Caco-2 (cell line): ENCODE data around the gene PRR15L. TPM values are rescaled to one million over a fixed set of nuclear protein-coding genes. Genes with fewer than 3 reads are reported as not detected.

ENCODE experiments used
- BruUV-seq: library from RNA; stranded (reverse); fragments of 400-500 nt; replicated peaks from 2 replicates; lab custom pipeline; 2021; lab: Mats Ljungman, UMichigan
- CTCF ChIA-PET: fragments of 300-600 bp; sonication (Branson Sonifier 250); formaldehyde crosslinking; loops from one replicate; lab custom pipeline; 2022; ENCODE audit warnings: antibody characterized with exemption; lab: Charles Lee
- POLR2A ChIA-PET: fragments of 300-600 bp; sonication (Branson Sonifier 250); formaldehyde crosslinking; loops from one replicate; lab custom pipeline; 2022; ENCODE audit warnings: antibody characterized with exemption; lab: Charles Lee
- DNase-seq, 2 experiments: peaks; one replicate each; pipeline versions ENCODE4 v3.0.0 to v3.0.0-alpha.2; 2020 to 2022
- H3K27me3 ChIP-seq: replicated peaks from 2 replicates; pipeline ENCODE4 v1.6.0; 2011; ENCODE audit warnings: low read length; ENCODE audit not compliant: control insufficient read depth, insufficient read depth
- H3K36me3 ChIP-seq: 2 replicates; pipeline ENCODE4 v1.5.1; 2011; ENCODE audit warnings: low read length; ENCODE audit not compliant: control insufficient read depth, insufficient read depth
- H3K4me1 ChIP-seq: fragments of 250-450 bp; sonication (Bioruptor Pico); 2 replicates; pipeline ENCODE4 v1.5.1; 2020; ENCODE audit warnings: mild to moderate bottlenecking
- H3K4me3 ChIP-seq: 2 replicates; pipeline ENCODE4 v1.5.1; 2011; ENCODE audit warnings: low read depth, mild to moderate bottlenecking, control low read depth, low read length
- H3K9me3 ChIP-seq: fragments of 250-450 bp; sonication (Bioruptor Pico); 2 replicates; pipeline ENCODE4 v1.5.1; 2020; ENCODE audit warnings: mild to moderate bottlenecking, moderate library complexity
- H3K27ac Mint-ChIP-seq: one replicate; pipeline ENCODE4 v1.8.0; 2022; ENCODE audit warnings: mixed read lengths; ENCODE audit not compliant: unreplicated experiment
- H3K27me3 Mint-ChIP-seq: one replicate; pipeline ENCODE4 v1.8.0; 2022; ENCODE audit warnings: mixed read lengths; ENCODE audit not compliant: insufficient read depth, unreplicated experiment
- H3K36me3 Mint-ChIP-seq: one replicate; pipeline ENCODE4 v1.8.0; 2022; ENCODE audit warnings: mild to moderate bottlenecking, mixed read lengths; ENCODE audit not compliant: insufficient read depth, unreplicated experiment
- H3K4me1 Mint-ChIP-seq: one replicate; pipeline ENCODE4 v1.8.0; 2022; ENCODE audit warnings: low read depth, mixed read lengths; ENCODE audit not compliant: unreplicated experiment
- H3K4me3 Mint-ChIP-seq: one replicate; pipeline ENCODE4 v1.8.0; 2022; ENCODE audit warnings: mild to moderate bottlenecking, moderate library complexity, mixed read lengths; ENCODE audit not compliant: unreplicated experiment
- H3K9me3 Mint-ChIP-seq: one replicate; pipeline ENCODE4 v1.8.0; 2022; ENCODE audit warnings: mixed read lengths; ENCODE audit not compliant: unreplicated experiment
- intact Hi-C: fragments of 100-400 bp; cut with micrococcal nuclease; formaldehyde crosslinking; loops from one replicate; pipeline ENCODE4 v1.10.0; 2022; ENCODE audit not compliant: unreplicated experiment
- total RNA-seq: library from RNA; stranded (reverse); gene quantifications from 2 replicates; pipeline ENCODE4 v1.2.3, GENCODE V29; 2022
- TF ChIP-seq, protein P1 (sequence below), 2 experiments: fragments of 200-600 bp in 1 of 2; IDR thresholded peaks; 1 replicate in 1 of 2; 2 replicates in 1 of 2; pipeline versions ENCODE4 v1.5.1 to v1.8.0; 2011 to 2022; ENCODE audit warnings: antibody characterized with exemption in 1 of 2, control low read depth in 1 of 2, inconsistent platforms in 1 of 2, low read depth in 1 of 2, low read length in 1 of 2, mild to moderate bottlenecking in 1 of 2, moderate library complexity in 1 of 2; ENCODE audit not compliant: insufficient read depth in 1 of 2, severe bottlenecking in 1 of 2, unreplicated experiment in 1 of 2

Gene PRR15L
- total RNA-seq, 1 experiment from 2014 or later = 24.3 TPM

DNA sequence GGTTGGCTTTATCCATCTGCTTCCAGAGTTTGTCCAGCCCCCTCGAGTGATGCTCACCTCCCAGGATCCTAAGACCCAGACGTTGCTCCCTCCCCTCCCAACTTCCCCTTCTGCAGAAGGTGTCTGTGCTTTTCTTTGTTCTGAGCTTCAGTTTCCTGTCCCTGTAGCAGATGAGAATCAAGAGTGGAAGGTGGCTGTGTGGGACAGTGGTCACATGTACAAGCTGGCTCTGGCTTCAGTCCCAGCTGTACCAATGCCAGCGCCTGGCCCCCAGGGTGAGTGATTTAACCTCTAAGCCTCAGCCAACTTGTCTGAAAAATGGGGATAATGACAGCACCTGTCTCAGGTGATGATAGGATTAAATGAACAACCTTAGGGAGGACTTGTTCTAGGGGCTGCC lies 7.7 kb downstream of the PRR15L start:
- Mint-ChIP-seq H3K27ac (peak overlapping the region; percentile 58), H3K4me1 (peaks cover 28% of the 10 kb centered on the region), H3K27me3 (no peaks in the 10 kb centered on the region), H3K4me3 (no peak overlapping the region), H3K36me3 (peaks cover 76% of the 10 kb centered on the region), H3K9me3 (no peaks in the 10 kb centered on the region)
- ChIA-PET CTCF (interaction anchor here (0.6 to 6.3 kb wide), 17 partner anchors 8 to 164 kb away, joined by 3 to 172 read pairs (median 8); partner anchors contain the start of genes CDK5RAP3, NFE2L1, PNPO and PRR15L), POLR2A (interaction anchor here (0.6 to 6.0 kb wide), 8 partner anchors 9 to 156 kb away, joined by 3 to 62 read pairs (median 4); partner anchors contain the start of genes CDK5RAP3, LRRC46, MRPL10 and PNPO)
- Histone ChIP-seq H3K4me1 (peaks cover 14% of the 10 kb centered on the region), H3K36me3 (peaks cover 28% of the 10 kb centered on the region), H3K27me3 (no peaks in the 10 kb centered on the region), H3K9me3 (no peaks in the 10 kb centered on the region), H3K4me3 (no peak overlapping the region)
- no TSS peak for BruUV-seq
- TF ChIP-seq, protein P1, sequence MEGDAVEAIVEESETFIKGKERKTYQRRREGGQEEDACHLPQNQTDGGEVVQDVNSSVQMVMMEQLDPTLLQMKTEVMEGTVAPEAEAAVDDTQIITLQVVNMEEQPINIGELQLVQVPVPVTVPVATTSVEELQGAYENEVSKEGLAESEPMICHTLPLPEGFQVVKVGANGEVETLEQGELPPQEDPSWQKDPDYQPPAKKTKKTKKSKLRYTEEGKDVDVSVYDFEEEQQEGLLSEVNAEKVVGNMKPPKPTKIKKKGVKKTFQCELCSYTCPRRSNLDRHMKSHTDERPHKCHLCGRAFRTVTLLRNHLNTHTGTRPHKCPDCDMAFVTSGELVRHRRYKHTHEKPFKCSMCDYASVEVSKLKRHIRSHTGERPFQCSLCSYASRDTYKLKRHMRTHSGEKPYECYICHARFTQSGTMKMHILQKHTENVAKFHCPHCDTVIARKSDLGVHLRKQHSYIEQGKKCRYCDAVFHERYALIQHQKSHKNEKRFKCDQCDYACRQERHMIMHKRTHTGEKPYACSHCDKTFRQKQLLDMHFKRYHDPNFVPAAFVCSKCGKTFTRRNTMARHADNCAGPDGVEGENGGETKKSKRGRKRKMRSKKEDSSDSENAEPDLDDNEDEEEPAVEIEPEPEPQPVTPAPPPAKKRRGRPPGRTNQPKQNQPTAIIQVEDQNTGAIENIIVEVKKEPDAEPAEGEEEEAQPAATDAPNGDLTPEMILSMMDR (IDR thresholded peaks at IDR 0.05; ENCODE audit: insufficient read depth in 1 of 2, low read depth in 1 of 2, low read length in 1 of 2, severe bottlenecking in 1 of 2, unreplicated experiment in 1 of 2) = no peak
- intact Hi-C loops = loop anchor here (1.0 to 5.0 kb wide), 6 partner anchors 7 to 68 kb away; partner anchors contain the start of genes PNPO and PRR15L
- no peak for DNase-seq

DNA sequence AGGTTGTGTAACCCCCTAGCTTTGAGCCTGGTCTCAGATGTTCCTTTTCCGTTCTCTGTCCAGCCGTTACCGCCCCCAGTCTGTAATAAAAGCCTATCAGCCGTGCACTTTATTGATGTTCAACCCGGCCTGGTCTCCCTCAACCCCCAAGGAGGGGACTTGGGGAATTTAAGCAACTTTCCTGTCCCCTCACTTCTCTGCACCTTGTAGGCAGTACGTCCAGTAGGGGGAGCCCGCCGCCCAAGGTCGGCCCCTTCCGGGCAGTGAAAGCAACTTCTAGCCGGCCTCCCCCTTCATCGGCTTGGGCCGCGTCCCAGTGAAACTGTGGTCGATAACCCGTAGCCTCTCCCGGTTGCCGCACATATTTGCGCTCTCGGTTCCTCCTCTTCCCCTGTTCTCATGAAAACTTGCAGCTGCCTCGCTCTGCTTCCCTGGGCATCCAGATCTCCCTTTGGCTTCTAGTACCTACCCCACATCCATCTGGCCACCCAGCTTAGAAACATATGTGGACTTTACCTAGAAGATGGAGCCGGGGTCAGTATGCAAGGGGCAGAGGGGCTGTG lies 8.4 kb downstream of the PRR15L start:
- no peaks in the 10 kb centered on the region for H3K9me3 Mint-ChIP-seq
- no peaks in the 10 kb centered on the region for H3K9me3 ChIP-seq
- peak overlapping the region; percentile 1; the same call in 1 of the 2 replicates for H3K4me3 ChIP-seq
- BruUV-seq = no TSS peak
- peaks cover 78% of the 10 kb centered on the region for H3K36me3 Mint-ChIP-seq
- peak overlapping the region; percentile 55 for H3K4me3 Mint-ChIP-seq
- POLR2A ChIA-PET = interaction anchor here (0.6 to 6.0 kb wide), 6 partner anchors 8 to 156 kb away, joined by 3 to 62 read pairs (median 6); partner anchors contain the start of genes CDK5RAP3, PNPO and PRR15L
- H3K4me1 Mint-ChIP-seq = peaks cover 28% of the 10 kb centered on the region
- intact Hi-C loops = loop anchor here (1.0 to 5.0 kb wide), 6 partner anchors 8 to 69 kb away; partner anchors contain the start of genes PNPO and PRR15L
- TF ChIP-seq, protein P1 (IDR thresholded peaks at IDR 0.05; ENCODE audit: insufficient read depth in 1 of 2, low read depth in 1 of 2, low read length in 1 of 2, severe bottlenecking in 1 of 2, unreplicated experiment in 1 of 2) = peak; percentile 100
- H3K27me3 Mint-ChIP-seq = no peaks in the 10 kb centered on the region
- CTCF ChIA-PET = interaction anchor here (0.6 to 6.3 kb wide), 20 partner anchors 8 to 211 kb away, joined by 3 to 172 read pairs (median 7); partner anchors contain the start of genes CDK5RAP3, NFE2L1, PNPO and PRR15L
- H3K27me3 ChIP-seq = no peaks in the 10 kb centered on the region
- peak; percentile 96 to 99 for DNase-seq
- H3K4me1 ChIP-seq = peaks cover 14% of the 10 kb centered on the region
- H3K36me3 ChIP-seq = peaks cover 28% of the 10 kb centered on the region
- H3K27ac Mint-ChIP-seq = peak overlapping the region; percentile 58

DNA sequence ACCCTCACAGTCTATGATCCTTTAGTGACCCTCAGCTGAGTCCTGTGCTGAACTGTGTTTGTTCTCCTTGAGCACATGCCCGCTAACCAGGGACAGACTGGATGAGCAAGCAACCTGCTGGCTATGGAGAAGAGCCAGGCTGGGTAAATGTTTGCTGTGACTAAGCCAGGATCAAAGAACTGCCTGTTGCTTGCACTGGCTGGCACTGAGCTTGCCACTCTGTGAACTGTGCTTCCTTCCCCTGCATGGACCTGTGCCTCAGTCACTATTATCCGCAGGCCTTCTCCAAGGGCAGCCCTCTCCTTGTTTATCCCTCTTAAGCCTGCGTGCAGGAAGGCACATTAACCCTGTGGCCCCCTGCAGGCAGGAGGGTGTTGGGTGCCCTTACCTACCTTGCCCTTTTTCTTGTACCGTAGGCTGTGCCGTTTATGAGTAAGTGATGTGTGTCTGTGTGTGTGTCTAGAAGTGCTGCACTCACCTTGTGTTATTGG lies 8.9 kb downstream of the PRR15L start:
- BruUV-seq = no TSS peak
- H3K4me3 ChIP-seq = no peak overlapping the region
- no peaks in the 10 kb centered on the region for H3K27me3 Mint-ChIP-seq

More for the DNA sequence above, 8.9 kb downstream of the PRR15L start:
- H3K9me3 Mint-ChIP-seq = no peaks in the 10 kb centered on the region
- Histone ChIP-seq H3K4me1 (peaks cover 14% of the 10 kb centered on the region), H3K9me3 (no peaks in the 10 kb centered on the region), H3K36me3 (peaks cover 28% of the 10 kb centered on the region), H3K27me3 (no peaks in the 10 kb centered on the region)
- POLR2A ChIA-PET = interaction anchor here (0.6 to 6.0 kb wide), 5 partner anchors 8 to 24 kb away, joined by 4 to 62 read pairs (median 7); partner anchors contain the start of genes CDK5RAP3, PNPO and PRR15L
- peak; percentile 40 to 51 for DNase-seq
- CTCF ChIA-PET = interaction anchor here (0.6 to 6.3 kb wide), 17 partner anchors 7 to 212 kb away, joined by 3 to 172 read pairs (median 8); partner anchors contain the start of genes CDK5RAP3, NFE2L1, PNPO and PRR15L
- H3K4me3 Mint-ChIP-seq = peak overlapping the region; percentile 55
- peaks cover 78% of the 10 kb centered on the region for H3K36me3 Mint-ChIP-seq
- intact Hi-C loops = loop anchor here (1.0 to 5.0 kb wide), 6 partner anchors 7 to 70 kb away; partner anchors contain the start of genes PNPO and PRR15L
- H3K4me1 Mint-ChIP-seq = peaks cover 30% of the 10 kb centered on the region
- H3K27ac Mint-ChIP-seq = peak overlapping the region; percentile 58
- TF ChIP-seq, protein P1 (IDR thresholded peaks at IDR 0.05; ENCODE audit: insufficient read depth in 1 of 2, low read depth in 1 of 2, low read length in 1 of 2, severe bottlenecking in 1 of 2, unreplicated experiment in 1 of 2) = peak in 1 of 2 experiments; percentile 34
